GM12872 (cell line): ENCODE data around the gene MTG1.

Source experiments
- CTCF ChIP-seq: IDR thresholded peaks from 3 replicates; pipeline ENCODE4 v1.5.1; 2011; ENCODE audit warnings: low read depth, mild to moderate bottlenecking, low read length, moderate library complexity; ENCODE audit not compliant: insufficient read depth

The MTG1 gene

GRCh38 chr10:133368153-133368552 is 25.8 kb upstream of the MTG1 start:
- TF ChIP-seq CTCF = no peak

GRCh38 chr10:133370030-133370786 is 23.7 kb upstream of the MTG1 start:
- TF ChIP-seq CTCF = no peak

GRCh38 chr10:133372507-133372906 is 21.4 kb upstream of the MTG1 start:
- TF ChIP-seq CTCF = no peak

- TF ChIP-seq CTCF = no peak
Measured at GRCh38 chr10:133373174-133374090, 20.5 kb upstream of the MTG1 start, which contains the start of gene ECHS1. Gene ECHS1 (minus strand): TSS chr10:133373354. CDS start chr10:133373333, 21 bp downstream.

GRCh38 chr10:133375357-133376115 is 18.4 kb upstream of the MTG1 start:
- TF ChIP-seq CTCF = no peak

- no peak for TF ChIP-seq CTCF
Measured at GRCh38 chr10:133377025-133377817, 16.7 kb upstream of the MTG1 start.
